Measurements from ENCODE around the gene ADAMTS12.

The ADAMTS12 gene

DNA sequence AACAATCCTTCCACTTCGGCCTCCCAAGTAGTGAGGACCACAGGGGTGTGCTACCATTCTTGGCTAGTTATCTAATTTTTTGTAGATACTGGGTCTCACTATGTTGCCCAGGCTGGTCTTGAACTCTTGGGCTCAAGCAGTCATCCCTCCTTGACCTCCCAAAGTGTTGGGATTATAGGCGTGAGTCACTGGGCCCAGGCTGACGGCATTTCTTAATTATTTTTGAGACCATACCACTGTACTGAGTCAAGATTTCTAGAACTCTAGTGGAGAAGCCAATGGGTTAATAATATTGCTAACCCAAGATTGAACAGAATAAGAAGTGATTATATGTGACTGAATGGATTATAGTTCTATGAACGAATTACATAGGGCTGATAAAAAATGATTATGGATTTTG lies 384.4 kb downstream of the ADAMTS12 start:
- DNase-seq = no peak

DNA sequence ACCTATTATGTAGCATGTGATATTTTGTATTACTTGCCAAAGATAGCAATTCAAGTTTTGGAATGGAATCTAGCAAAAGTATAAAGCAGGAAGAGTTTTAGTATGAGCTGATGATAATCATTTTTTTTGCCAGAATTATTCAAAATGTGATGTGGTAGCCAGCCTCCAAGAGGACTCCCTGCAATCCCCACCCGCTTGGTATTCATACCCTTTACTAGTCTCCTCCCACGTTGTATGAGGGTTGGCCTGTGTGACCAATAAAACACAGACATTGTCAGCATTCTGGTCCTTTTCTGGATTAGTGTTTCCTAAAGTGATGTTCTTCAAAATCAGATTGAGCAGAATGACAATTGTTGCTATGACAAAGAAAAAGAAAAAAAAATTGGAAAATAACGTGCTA lies 387.2 kb downstream of the ADAMTS12 start:
- no peak for DNase-seq

GRCh38 chr5:33501899-33502298 lies 389.9 kb downstream of the ADAMTS12 start:
- no peak for DNase-seq

DNA sequence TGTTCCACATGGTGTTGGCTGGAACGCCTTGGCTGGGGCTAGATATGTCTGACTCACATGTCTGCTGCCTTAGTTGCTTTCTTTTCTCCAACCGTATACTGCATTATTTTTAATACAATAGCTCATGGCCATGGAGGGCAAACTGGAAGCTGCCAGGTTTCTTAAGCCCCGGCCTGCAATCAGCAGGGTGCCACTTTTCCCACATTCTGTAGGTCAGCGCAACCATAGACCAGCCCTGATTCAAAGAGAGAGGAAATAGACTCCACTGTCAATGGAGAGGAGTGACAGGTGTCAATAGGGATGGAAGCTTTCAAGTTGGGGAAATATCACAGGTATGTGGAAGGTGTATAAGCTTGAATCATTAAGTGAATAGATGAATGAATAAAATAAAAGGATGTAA lies 390.5 kb downstream of the ADAMTS12 start:
- DNase-seq = no peak

DNA sequence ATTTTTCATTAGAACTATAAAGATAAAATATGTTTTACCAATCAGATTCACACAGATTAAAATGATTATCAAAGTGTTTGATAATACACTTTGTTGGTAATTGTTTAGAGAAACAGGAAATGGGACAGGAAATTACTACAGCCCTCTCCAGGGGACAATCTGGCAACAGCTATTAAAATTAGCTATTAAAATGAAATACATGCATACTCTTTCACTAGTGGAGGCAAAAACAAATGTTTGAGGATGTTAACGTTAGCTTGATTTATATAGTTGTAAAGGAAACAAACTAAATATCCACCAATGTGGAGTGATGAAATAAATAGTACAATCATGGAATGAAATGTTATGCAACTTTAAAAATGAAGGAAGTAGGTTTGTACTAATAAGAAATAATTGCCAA lies 397.3 kb downstream of the ADAMTS12 start:
- no peak for DNase-seq

- no peak for DNase-seq
Measured at GRCh38 chr5:33491941-33492340, 399.8 kb downstream of the ADAMTS12 start.

GRCh38 chr5:33490071-33490665 lies 401.6 kb downstream of the ADAMTS12 start:
- DNase-seq = no peak

DNA sequence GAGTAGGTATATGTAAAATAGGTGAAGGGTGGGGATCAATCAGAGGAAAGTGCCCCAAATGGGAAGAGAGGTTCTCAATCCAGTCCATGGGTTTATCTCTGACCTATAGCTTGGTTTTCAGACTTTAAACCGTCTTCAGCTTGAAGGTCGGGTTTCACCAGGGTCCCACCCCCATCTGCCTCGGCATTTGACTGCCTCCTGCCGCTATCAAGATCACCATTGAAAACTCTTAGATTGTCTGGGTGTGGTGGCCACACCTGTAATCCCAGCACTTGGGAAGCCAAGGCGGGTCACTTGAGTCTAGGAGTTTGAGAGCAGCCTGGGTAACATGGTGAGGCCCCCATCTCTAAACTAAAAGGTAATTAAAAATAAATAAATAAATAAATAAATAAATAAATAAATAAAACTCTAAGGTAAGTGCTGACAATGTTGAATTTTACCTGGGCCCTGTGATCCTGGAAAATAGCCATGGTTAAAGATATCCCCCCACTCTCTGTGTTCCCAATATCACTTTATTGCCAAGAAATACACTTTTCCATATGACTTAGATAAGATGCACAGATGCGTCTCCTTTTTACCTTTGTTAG lies 402.2 kb downstream of the ADAMTS12 start:
- no peak for DNase-seq

GRCh38 chr5:33488558-33489355 lies 403.0 kb downstream of the ADAMTS12 start:
- DNase-seq = no peak

DNA sequence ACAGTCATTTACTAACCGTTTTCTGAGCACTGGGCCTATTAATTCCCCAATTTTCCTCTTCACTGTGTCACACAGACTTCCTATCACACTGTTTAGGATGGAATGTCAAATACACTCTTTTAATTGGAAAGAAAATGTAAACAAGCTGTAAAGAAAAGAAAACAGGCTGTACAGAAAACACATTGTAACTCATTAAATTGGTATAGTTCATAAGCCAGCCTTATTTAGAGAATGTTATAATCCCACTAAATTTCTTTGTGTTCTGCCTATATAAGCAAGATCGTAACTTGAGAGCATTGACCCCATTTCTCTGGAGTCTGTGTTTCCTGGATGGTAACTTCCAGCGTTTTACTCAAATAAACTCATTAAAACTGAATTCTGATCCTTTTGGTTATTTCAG lies 404.6 kb downstream of the ADAMTS12 start:
- no peak for DNase-seq

DNA sequence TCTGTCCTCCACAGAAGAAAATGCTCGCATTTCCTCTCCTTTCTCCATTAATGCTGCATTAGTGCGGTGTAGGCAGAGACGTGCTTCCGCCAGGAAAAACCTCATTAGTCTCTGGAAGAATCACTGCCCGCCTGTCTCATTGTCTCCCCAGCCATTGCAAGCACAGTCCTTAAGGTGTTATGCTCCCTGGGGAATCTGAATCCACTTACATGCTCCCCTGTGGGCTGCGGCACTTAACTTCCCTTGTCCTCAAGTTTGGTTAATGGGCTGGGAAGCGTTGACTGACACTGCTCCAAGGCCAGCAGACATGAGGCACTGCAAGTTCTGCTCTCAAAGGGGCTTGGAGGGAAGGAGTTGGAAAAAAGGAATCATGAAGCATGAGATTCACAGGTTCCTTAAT lies 409.5 kb downstream of the ADAMTS12 start:
- no peak for DNase-seq

DNA sequence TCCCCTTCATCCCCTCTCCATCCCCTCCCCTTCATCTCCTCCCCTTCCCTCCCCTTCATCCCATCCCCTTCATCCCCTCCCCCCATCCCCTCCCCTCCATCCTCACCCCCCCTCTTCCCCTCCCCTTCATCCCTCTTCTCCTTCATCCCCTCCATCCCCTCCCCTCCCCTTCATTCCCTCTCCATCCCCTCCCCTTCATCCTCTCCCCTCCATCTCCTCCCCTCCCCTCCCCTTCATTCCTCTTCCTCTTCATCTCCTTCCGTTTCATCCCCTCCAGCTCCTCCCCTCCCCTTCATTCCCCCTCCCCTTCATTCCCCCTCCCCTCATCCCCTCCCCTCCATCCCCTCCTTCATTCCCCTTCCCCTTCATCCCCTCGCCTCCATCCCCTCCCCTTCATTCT lies 410.9 kb downstream of the ADAMTS12 start:
- DNase-seq = no peak

- no peak for DNase-seq
Measured at GRCh38 chr5:33479311-33479710, 412.5 kb downstream of the ADAMTS12 start.

- no peak for DNase-seq
Measured at GRCh38 chr5:33477816-33478215, 414.0 kb downstream of the ADAMTS12 start.

GRCh38 chr5:33476992-33477391 lies 414.8 kb downstream of the ADAMTS12 start:
- no peak for DNase-seq

DNA sequence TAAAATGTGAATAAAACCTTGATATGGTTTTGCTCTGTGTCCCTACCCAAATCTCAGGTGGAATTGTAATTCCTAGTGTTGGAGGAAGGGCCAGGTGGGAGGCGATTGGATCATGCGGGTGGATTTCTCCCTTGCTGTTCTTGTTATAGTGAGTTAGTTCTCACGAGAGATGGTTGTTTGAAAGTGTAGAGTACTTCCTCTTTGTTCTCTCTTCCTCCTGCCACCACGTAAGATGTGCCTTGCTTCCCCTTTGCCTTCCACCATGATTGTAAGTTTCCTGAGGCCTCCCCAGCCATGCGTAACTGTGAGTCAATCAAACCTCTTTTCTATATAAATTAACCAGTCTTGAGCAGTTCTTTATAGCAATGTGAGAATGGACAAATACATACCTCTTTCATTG lies 416.1 kb downstream of the ADAMTS12 start:
- no peak for DNase-seq

- no peak for DNase-seq
Measured at GRCh38 chr5:33474931-33475499, 416.8 kb downstream of the ADAMTS12 start.

- no peak for DNase-seq
Measured at GRCh38 chr5:33474004-33474403, 417.8 kb downstream of the ADAMTS12 start.
